ENCODE results near the gene LRRC51. TPM values are rescaled to one million over a fixed set of nuclear protein-coding genes. Genes with fewer than 3 reads are reported as not detected.

LRRC51 gene, protein sequence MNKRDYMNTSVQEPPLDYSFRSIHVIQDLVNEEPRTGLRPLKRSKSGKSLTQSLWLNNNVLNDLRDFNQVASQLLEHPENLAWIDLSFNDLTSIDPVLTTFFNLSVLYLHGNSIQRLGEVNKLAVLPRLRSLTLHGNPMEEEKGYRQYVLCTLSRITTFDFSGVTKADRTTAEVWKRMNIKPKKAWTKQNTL
- total RNA-seq = 14.8 TPM
- long read RNA-seq, partial matches to known transcripts = 1 of 6 reads
- long read RNA-seq, other reads (novel, unspliced or antisense) = 0 of 6 reads

GRCh38 chr11:72080326-72081183 lies at the start of gene LRRC51, which contains the start of gene NUMA1:
LRRC51 (plus strand) TSS chr11:72080850; CDS start chr11:72089084, 8,234 bp downstream.
NUMA1 (minus strand) TSS chr11:72080542; CDS start chr11:72035943, 44,599 bp downstream.
- ATAC-seq = peak; percentile 97 to 98
- peaks cover 6% of the 10 kb centered on the region for H3K36me3 ChIP-seq
- H3K4me3 ChIP-seq = peak within 1 kb of the TSS; percentile 70
- DNase-seq = peak; percentile 100
- no peak for TF ChIP-seq CTCF (IDR thresholded peaks at IDR 0.05)
- H3K27me3 ChIP-seq (ENCODE audit: low read depth) = no peaks in the 10 kb centered on the region
- intact Hi-C loops (cut with DNase I) = no loop called here
- peak within 1 kb of the TSS; percentile 85 for H3K27ac ChIP-seq
- peaks cover 26% of the 10 kb centered on the region for H3K4me1 ChIP-seq
- H3K9me3 ChIP-seq = no peaks in the 10 kb centered on the region

GRCh38 chr11:72036687-72037086 lies 44.0 kb upstream of the LRRC51 start:
- Histone ChIP-seq H3K27me3 (ENCODE audit: low read depth) (no peaks in the 10 kb centered on the region), H3K9me3 (no peaks in the 10 kb centered on the region), H3K36me3 (peaks cover 42% of the 10 kb centered on the region), H3K4me3 (no peak overlapping the region), H3K4me1 (peaks cover 71% of the 10 kb centered on the region), H3K27ac (no peak overlapping the region)
- DNase-seq = no peak
- TF ChIP-seq CTCF (IDR thresholded peaks at IDR 0.05) = no peak
- ATAC-seq = no peak
- intact Hi-C loops (cut with DNase I) = no loop called here

GRCh38 chr11:72037554-72038311 lies 42.9 kb upstream of the LRRC51 start:
- no peak for DNase-seq

GRCh38 chr11:72038491-72038890 lies 42.2 kb upstream of the LRRC51 start:
- intact Hi-C loops (cut with DNase I) = no loop called here

More at GRCh38 chr11:72037554-72038311, 42.9 kb upstream of the LRRC51 start:
- no peak for ATAC-seq
- Histone ChIP-seq H3K9me3 (no peaks in the 10 kb centered on the region), H3K27ac (peak overlapping the region; percentile 76), H3K4me3 (peak overlapping the region; percentile 57), H3K27me3 (ENCODE audit: low read depth) (no peaks in the 10 kb centered on the region), H3K4me1 (peaks cover 71% of the 10 kb centered on the region), H3K36me3 (peaks cover 33% of the 10 kb centered on the region)
- TF ChIP-seq CTCF (IDR thresholded peaks at IDR 0.05) = no peak
- intact Hi-C loops (cut with DNase I) = no loop called here

More at GRCh38 chr11:72038491-72038890, 42.2 kb upstream of the LRRC51 start:
- ATAC-seq (peak in 1 of 2 donors; percentile 36), DNase-seq (no peak)
- TF ChIP-seq CTCF (IDR thresholded peaks at IDR 0.05) = no peak
- H3K4me3 ChIP-seq = peak overlapping the region; percentile 57
- no peaks in the 10 kb centered on the region for H3K9me3 ChIP-seq
- H3K27me3 ChIP-seq (ENCODE audit: low read depth) = no peaks in the 10 kb centered on the region
- H3K36me3 ChIP-seq = peaks cover 25% of the 10 kb centered on the region
- peaks cover 70% of the 10 kb centered on the region for H3K4me1 ChIP-seq
- peak overlapping the region; percentile 76 for H3K27ac ChIP-seq

Measured in lower lobe of right lung (tissue), 2 donors.